Neuronal stem cell (in vitro differentiated cells): ENCODE data around the gene IRS2.

Experiments used
- DNase-seq: peaks from one replicate; pipeline ENCODE4 v3.0.0-alpha.2; 2013; ENCODE audit warnings: low spot score
- H2AFZ ChIP-seq: one replicate; pipeline ENCODE4 v1.6.1; 2013; ENCODE audit warnings: mild to moderate bottlenecking, low read length, inconsistent platforms
- H2AK5ac ChIP-seq: 2 replicates; pipeline ENCODE4 v1.6.1; 2013; ENCODE audit warnings: low read depth, mild to moderate bottlenecking, inconsistent platforms, low read length, moderate library complexity, mixed read lengths
- H2BK120ac ChIP-seq: 2 replicates; pipeline ENCODE4 v1.6.1; 2013; ENCODE audit warnings: low read depth, mild to moderate bottlenecking, inconsistent platforms, low read length, moderate library complexity, mixed read lengths
- H2BK12ac ChIP-seq: one replicate; pipeline ENCODE4 v1.6.1; 2013; ENCODE audit warnings: low read length, inconsistent platforms
- H2BK15ac ChIP-seq: 2 replicates; pipeline ENCODE4 v1.6.1; 2013; ENCODE audit warnings: mild to moderate bottlenecking, low read length, inconsistent platforms, mixed read lengths
- H2BK5ac ChIP-seq: one replicate; pipeline ENCODE4 v1.6.1; 2013; ENCODE audit warnings: inconsistent platforms, mild to moderate bottlenecking, low read length, moderate library complexity
- H3K14ac ChIP-seq: one replicate; pipeline ENCODE4 v1.6.1; 2013; ENCODE audit warnings: low read length, inconsistent platforms
- H3K18ac ChIP-seq: 2 replicates; pipeline ENCODE4 v1.6.1; 2013; ENCODE audit warnings: low read length, inconsistent platforms
- H3K23ac ChIP-seq: 2 replicates; pipeline ENCODE4 v1.6.1; 2013; ENCODE audit warnings: low read depth, mild to moderate bottlenecking, mixed read lengths, low read length, inconsistent platforms; ENCODE audit not compliant: poor library complexity
- H3K27ac ChIP-seq: replicated peaks from 3 replicates; pipeline ENCODE4 v1.5.1; 2013; ENCODE audit warnings: low read length, inconsistent platforms
- H3K27me3 ChIP-seq, 3 experiments: 2 replicates each; pipeline ENCODE4 v1.6.1; 2013; ENCODE audit warnings: low read length in 3 of 3, mild to moderate bottlenecking in 2 of 3, inconsistent platforms in 1 of 3, low read depth in 1 of 3, mixed read lengths in 1 of 3, moderate library complexity in 1 of 3; ENCODE audit not compliant: control insufficient read depth in 3 of 3, insufficient read depth in 3 of 3
- H3K36me3 ChIP-seq, 2 donors: replicated peaks in 1 of 2; 2 replicates each; pipeline ENCODE4 v1.6.1; 2013; ENCODE audit warnings: low read length in 2 of 2; ENCODE audit not compliant: control insufficient read depth in 2 of 2, insufficient read depth in 2 of 2
- H3K4ac ChIP-seq: 2 replicates; pipeline ENCODE4 v1.6.1; 2013; ENCODE audit warnings: inconsistent platforms, mild to moderate bottlenecking, low read length, moderate library complexity
- H3K4me1 ChIP-seq, 2 donors: 1 replicate in 1 of 2; 2 replicates in 1 of 2; pipeline ENCODE4 v1.6.1; 2013; ENCODE audit warnings: low read length in 2 of 2, low read depth in 1 of 2; ENCODE audit not compliant: control insufficient read depth in 2 of 2, insufficient read depth in 1 of 2
- H3K4me2 ChIP-seq: one replicate; pipeline ENCODE4 v1.6.1; 2013; ENCODE audit warnings: mild to moderate bottlenecking, low read length, inconsistent platforms; ENCODE audit not compliant: insufficient read depth, poor library complexity, severe bottlenecking
- H3K4me3 ChIP-seq, 2 donors: 2 replicates each; pipeline ENCODE4 v1.5.1; 2013; ENCODE audit warnings: low read length in 2 of 2, mild to moderate bottlenecking in 2 of 2, inconsistent platforms in 1 of 2, moderate library complexity in 1 of 2
- H3K79me1 ChIP-seq: one replicate; pipeline ENCODE4 v1.6.1; 2013; ENCODE audit warnings: low read depth, mild to moderate bottlenecking, inconsistent platforms, low read length, moderate library complexity
- H3K9ac ChIP-seq: one replicate; pipeline ENCODE4 v1.6.1; 2013; ENCODE audit warnings: mild to moderate bottlenecking, low read depth, low read length, inconsistent platforms; ENCODE audit not compliant: poor library complexity
- H3K9me3 ChIP-seq, 2 donors: replicated peaks in 1 of 2; 2 replicates each; pipeline versions ENCODE3 to v1.6.1; 2013; ENCODE audit warnings: low read length in 2 of 2, mild to moderate bottlenecking in 2 of 2, inconsistent platforms in 1 of 2, low read depth in 1 of 2, mixed read lengths in 1 of 2, moderate library complexity in 1 of 2; ENCODE audit not compliant: control insufficient read depth in 2 of 2, insufficient read depth in 1 of 2
- H4K8ac ChIP-seq: one replicate; pipeline ENCODE4 v1.6.1; 2013; ENCODE audit warnings: low read depth, mild to moderate bottlenecking, inconsistent platforms, low read length, moderate library complexity
- H4K91ac ChIP-seq: one replicate; pipeline ENCODE4 v1.6.1; 2013; ENCODE audit warnings: low read length, low read depth, mild to moderate bottlenecking, inconsistent platforms; ENCODE audit not compliant: poor library complexity
- whole genome bisulfite sequencing, 2 donors: extraction: QIAGEN DNeasy Blood & Tissue Kit; methylation state at CpG; one replicate each; pipeline ENCODE4 v1.1.7; 2013; ENCODE audit warnings: missing lambda C conversion rate in 2 of 2, mixed read lengths in 1 of 2; ENCODE audit not compliant: insufficient read length in 2 of 2, insufficient replicate concordance in 1 of 2; ENCODE audit errors: extremely low coverage in 2 of 2; 5-methylcytosine and 5-hydroxymethylcytosine counted together

The IRS2 gene

GRCh38 chr13:109707742-109708617 lies 78.4 kb downstream of the IRS2 start:
- Histone ChIP-seq H2BK5ac (no peak overlapping the region), H3K4me3 (no peak overlapping the region), H3K79me1 (peaks cover 2% of the 10 kb centered on the region), H3K9me3 (peaks cover 0 to 5% of the 10 kb centered on the region in 2 donors), H3K4ac (no peak overlapping the region), H3K14ac (peak overlapping the region; percentile 3), H3K9ac (no peak overlapping the region), H2BK120ac (no peak overlapping the region), H4K8ac (no peak overlapping the region), H2BK15ac (no peak overlapping the region), H3K4me1 (peaks cover 0 to 14% of the 10 kb centered on the region in 2 donors), H3K4me2 (no peak overlapping the region), H3K36me3 (no peaks in the 10 kb centered on the region), H3K27ac (no peak overlapping the region), H3K27me3 (no peaks in the 10 kb centered on the region), H3K23ac (no peak overlapping the region), H2AFZ (no peak overlapping the region), H2AK5ac (no peak overlapping the region), H3K18ac (peak overlapping the region; percentile 31), H2BK12ac (no peak overlapping the region), H4K91ac (no peak overlapping the region)
- DNase-seq = no peak
- WGBS, 2 donors = no CpG with 5 or more reads among the region's 14 CpGs

- H3K27ac ChIP-seq = no peak overlapping the region
- H3K9me3 ChIP-seq = peaks cover 0 to 5% of the 10 kb centered on the region in 2 donors
- no peaks in the 10 kb centered on the region for H3K36me3 ChIP-seq
- peaks cover 2% of the 10 kb centered on the region for H3K79me1 ChIP-seq
- H3K23ac ChIP-seq = no peak overlapping the region
- H2BK15ac ChIP-seq = no peak overlapping the region
- no peak overlapping the region for H4K8ac ChIP-seq
- H4K91ac ChIP-seq = no peak overlapping the region
- no CpG with 5 or more reads among the region's 15 CpGs for WGBS, 2 donors
- no peak overlapping the region for H3K4ac ChIP-seq
- no peak overlapping the region for H2AK5ac ChIP-seq
- H3K9ac ChIP-seq = no peak overlapping the region
- no peak for DNase-seq
- no peak overlapping the region for H2BK12ac ChIP-seq
- H2AFZ ChIP-seq = peak overlapping the region; percentile 35
- no peaks in the 10 kb centered on the region for H3K27me3 ChIP-seq
- H3K14ac ChIP-seq = peak overlapping the region; percentile 3
- no peak overlapping the region for H2BK5ac ChIP-seq
- H3K18ac ChIP-seq = peak overlapping the region; percentile 31
- H2BK120ac ChIP-seq = no peak overlapping the region
- H3K4me1 ChIP-seq = peaks cover 0 to 11% of the 10 kb centered on the region in 2 donors
- H3K4me2 ChIP-seq = no peak overlapping the region
- H3K4me3 ChIP-seq = peak overlapping the region in 1 of 2 donors; percentile 7
Observed at GRCh38 chr13:109707044-109707741, 79.2 kb downstream of the IRS2 start.

- no peak overlapping the region for H2BK120ac ChIP-seq
- H2AK5ac ChIP-seq = no peak overlapping the region
- H3K9ac ChIP-seq = no peak overlapping the region
- H2AFZ ChIP-seq = no peak overlapping the region
- peak overlapping the region; percentile 2 for H2BK12ac ChIP-seq
- H3K14ac ChIP-seq = no peak overlapping the region
- no peaks in the 10 kb centered on the region for H3K36me3 ChIP-seq
- H2BK5ac ChIP-seq = no peak overlapping the region
- H3K4me1 ChIP-seq = peaks cover 0 to 9% of the 10 kb centered on the region in 2 donors
- H3K4me2 ChIP-seq = no peak overlapping the region
- peak overlapping the region; percentile 91 for H2BK15ac ChIP-seq
- H3K4me3 ChIP-seq = no peak overlapping the region
- WGBS, 2 donors = no CpG with 5 or more reads among the region's 12 CpGs
- no peak overlapping the region for H4K91ac ChIP-seq
- H3K18ac ChIP-seq = no peak overlapping the region
- DNase-seq = no peak
- H4K8ac ChIP-seq = peak overlapping the region; percentile 70
- H3K27ac ChIP-seq = no peak overlapping the region
- no peaks in the 10 kb centered on the region for H3K27me3 ChIP-seq
- peak overlapping the region; percentile 34 for H3K23ac ChIP-seq
- H3K79me1 ChIP-seq = peaks cover 2% of the 10 kb centered on the region
- peaks cover 0 to 5% of the 10 kb centered on the region in 2 donors for H3K9me3 ChIP-seq
- H3K4ac ChIP-seq = no peak overlapping the region
Observed at GRCh38 chr13:109706015-109706715, 80.2 kb downstream of the IRS2 start.
